ENCODE measurements around the gene TIMM22.

DNA sequence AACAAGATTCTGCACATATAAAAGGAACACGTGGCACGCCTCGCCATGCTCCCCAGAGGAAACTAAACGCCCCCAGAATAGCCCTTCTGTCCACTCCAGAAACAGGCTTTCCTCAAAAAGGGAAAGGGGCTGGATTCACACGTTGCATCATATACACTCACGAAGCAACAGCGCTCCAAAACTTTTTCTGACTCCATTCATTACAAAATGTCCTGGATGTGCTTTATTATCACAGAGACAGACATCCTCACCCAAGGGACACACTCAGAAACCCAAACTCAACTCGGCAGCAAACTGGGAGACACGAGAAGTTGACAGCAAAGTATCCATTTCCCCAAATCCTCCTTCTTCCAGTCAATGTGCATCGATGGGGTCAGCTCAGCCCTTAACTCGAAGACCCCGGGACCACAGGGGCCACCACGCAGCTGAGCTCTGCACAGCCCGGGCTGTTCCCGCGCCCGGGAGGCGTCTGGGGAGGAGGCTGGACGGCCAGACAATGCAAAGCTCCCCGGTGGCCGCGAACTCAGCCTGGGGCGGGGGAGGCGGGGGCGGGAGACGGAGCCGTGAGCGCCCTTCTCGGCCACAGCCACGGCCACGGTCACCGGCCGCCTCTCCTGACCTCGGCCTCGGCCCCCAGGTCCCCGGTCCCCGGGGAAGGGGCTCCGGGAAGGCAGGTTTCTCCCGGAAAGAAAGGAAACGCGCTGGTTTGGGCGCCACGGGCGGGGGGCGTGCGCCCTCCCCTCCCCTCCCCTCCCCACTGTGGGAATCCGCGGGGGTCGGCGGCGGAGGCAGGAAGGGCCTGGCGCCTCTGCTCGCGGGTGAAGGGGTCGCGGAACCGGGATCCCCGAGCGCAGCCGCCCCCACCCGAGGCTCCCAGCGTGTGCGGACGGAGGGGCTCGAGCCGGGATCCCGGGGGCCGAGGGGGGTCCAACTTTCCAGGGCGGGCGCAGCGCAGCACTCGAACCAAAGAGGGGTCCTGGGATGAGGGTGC, 18.5 kb upstream of the TIMM22 start:
- TF ChIP-seq CSDC2 (CRISPR knock-in tag; IDR thresholded peaks at IDR 0.05) (no peak), ESRRG (CRISPR knock-in tag; IDR thresholded peaks at IDR 0.05) (no peak), SNAI2 (CRISPR knock-in tag; IDR thresholded peaks at IDR 0.05) (no peak)
- TF ChIP-seq, protein P1, sequence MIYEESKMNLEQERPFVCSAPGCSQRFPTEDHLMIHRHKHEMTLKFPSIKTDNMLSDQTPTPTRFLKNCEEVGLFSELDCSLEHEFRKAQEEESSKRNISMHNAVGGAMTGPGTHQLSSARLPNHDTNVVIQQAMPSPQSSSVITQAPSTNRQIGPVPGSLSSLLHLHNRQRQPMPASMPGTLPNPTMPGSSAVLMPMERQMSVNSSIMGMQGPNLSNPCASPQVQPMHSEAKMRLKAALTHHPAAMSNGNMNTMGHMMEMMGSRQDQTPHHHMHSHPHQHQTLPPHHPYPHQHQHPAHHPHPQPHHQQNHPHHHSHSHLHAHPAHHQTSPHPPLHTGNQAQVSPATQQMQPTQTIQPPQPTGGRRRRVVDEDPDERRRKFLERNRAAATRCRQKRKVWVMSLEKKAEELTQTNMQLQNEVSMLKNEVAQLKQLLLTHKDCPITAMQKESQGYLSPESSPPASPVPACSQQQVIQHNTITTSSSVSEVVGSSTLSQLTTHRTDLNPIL (CRISPR knock-in tag; IDR thresholded peaks at IDR 0.05; ENCODE audit: low read depth), result no peak
